ENCODE measurements around the gene KCNG4. TPM values are rescaled to one million over a fixed set of nuclear protein-coding genes. Genes with fewer than 3 reads are reported as not detected.

Gene KCNG4
- total and polyA plus RNA-seq, 2 of the 8 experiments (the other 6 are each of a cell fraction or from before 2014, with no cell fraction given): not detected

- peaks cover 0 to 5% of the 10 kb centered on the region in 2 experiments; a peak in 1 of 4 replicates for H3K79me2 ChIP-seq (ENCODE audit: control insufficient read depth in 1 of 2, insufficient read depth in 2 of 2, low read length in 2 of 2)
- peaks cover 4 to 46% (median 28%) of the 10 kb centered on the region in 4 experiments for H3K36me3 ChIP-seq (ENCODE audit: control insufficient read depth in 2 of 4, insufficient read depth in 4 of 4, low read length in 3 of 4)
- no peaks in the 10 kb centered on the region for H3K27me3 ChIP-seq (replicated peaks in 1 of 4; ENCODE audit: control insufficient read depth in 3 of 4, extremely low read depth in 1 of 4, insufficient read depth in 3 of 4, low read length in 3 of 4)
- H2BK20ac ChIP-seq (ENCODE audit: low read length): no peak overlapping the region
- FAIRE-seq (no peak), DNase-seq (ENCODE audit: low read depth in 1 of 2, low spot score in 2 of 2) (no peak)
- H3K9me3 ChIP-seq (ENCODE audit: insufficient read depth in 2 of 2, low read depth in 1 of 2, low read length in 1 of 2): no peaks in the 10 kb centered on the region
- no peak overlapping the region for H4K91ac ChIP-seq (replicated peaks; ENCODE audit: insufficient read length, low read length)
- no peak overlapping the region for H3K4me2 ChIP-seq (ENCODE audit: insufficient read depth in 1 of 2, low read depth in 2 of 2, low read length in 2 of 2)
- H3K23ac ChIP-seq (ENCODE audit: insufficient read length): no peak overlapping the region
- H3K4me1 ChIP-seq (replicated peaks in 1 of 4; ENCODE audit: control insufficient read depth in 3 of 4, insufficient read depth in 4 of 4, low read length in 3 of 4): no peaks in the 10 kb centered on the region
- H2BK12ac ChIP-seq (ENCODE audit: low read depth, low read length): no peak overlapping the region
- no peak overlapping the region for H2BK5ac ChIP-seq (ENCODE audit: low read depth, low read length)
- ChIA-PET CTCF (ENCODE audit: partially characterized antibody) (interaction anchor here (0.8 to 8.9 kb wide), 16 partner anchors 9 to 328 kb away, joined by 3 to 93 read pairs (median 3); partner anchors contain the start of genes ADAD2 and TAF1C), POLR2A (ENCODE audit: partially characterized antibody) (interaction anchor here (5.9 kb wide), 1 partner anchor 11 kb away, joined by 35 read pairs; no protein-coding TSS in a partner anchor)
- H3K4me3 ChIP-seq (ENCODE audit: extremely low read depth in 1 of 4, insufficient read depth in 2 of 4, low read depth in 3 of 4, low read length in 4 of 4): no peak overlapping the region
- TF ChIP-seq POLR2AphosphoS5 (IDR thresholded peaks at IDR 0.05; ENCODE audit: low read depth, low read length): no peak
- H3K4ac ChIP-seq (replicated peaks; ENCODE audit: insufficient read length, low read depth, low read length): no peak overlapping the region
- H4K5ac ChIP-seq (ENCODE audit: insufficient read length, low read depth, low read length): no peak overlapping the region
- H3K9ac ChIP-seq (replicated peaks in 1 of 4; ENCODE audit: extremely low read depth in 1 of 4, low read depth in 3 of 4, low read length in 3 of 4): no peak overlapping the region
- H3K56ac ChIP-seq (replicated peaks; ENCODE audit: insufficient read length, low read depth, low read length): no peak overlapping the region
- no peak overlapping the region for H2AK5ac ChIP-seq (ENCODE audit: low read depth, low read length)
- no peak overlapping the region for H2BK120ac ChIP-seq (replicated peaks; ENCODE audit: low read depth, low read length)
- H4K20me1 ChIP-seq (replicated peaks in 1 of 2; ENCODE audit: control insufficient read depth in 1 of 2, insufficient read depth in 2 of 2, low read length in 2 of 2): peaks cover 5 to 10% of the 10 kb centered on the region in 2 experiments
- H3K23me2 ChIP-seq (ENCODE audit: low read depth, low read length): no peaks in the 10 kb centered on the region
- H3K27ac ChIP-seq (ENCODE audit: low read depth, low read length): no peak overlapping the region
- WGBS, 2 experiments (ENCODE audit: extremely low coverage in 1 of 2, insufficient coverage in 1 of 2, insufficient read length in 1 of 2, insufficient replicate concordance in 2 of 2, low coverage in 1 of 2, low lambda C conversion rate in 2 of 2, missing lambda C conversion rate in 1 of 2): 96% methylated on average over 20 of the region's 28 CpGs; no CpG with 5 or more reads in 1 of the 2 experiments
- no peak overlapping the region for H3K14ac ChIP-seq (ENCODE audit: insufficient read length)
- peaks cover 4% of the 10 kb centered on the region; the same call in 1 of the 2 replicates for H3K79me1 ChIP-seq (ENCODE audit: low read depth, low read length)
- no peak overlapping the region for H2AFZ ChIP-seq (ENCODE audit: low read length)
- no peak overlapping the region for H2BK15ac ChIP-seq (ENCODE audit: low read length)
- H3K18ac ChIP-seq (ENCODE audit: extremely low read depth, low read length): no peak overlapping the region
- H4K8ac ChIP-seq (ENCODE audit: extremely low read depth, insufficient read depth, low read length): no peak overlapping the region
These were observed 60.8 kb downstream of the KCNG4 start for GRCh38 chr16:84178892-84179611.

Data from H1 (cell line).